ENCODE results near the gene GLIPR2. TPM values are rescaled to one million over a fixed set of nuclear protein-coding genes. Genes with fewer than 3 reads are reported as not detected.
A peak's percentile ranks its signal among the peaks of the same experiment; 100 is the strongest.

GLIPR2 gene
- total and polyA plus RNA-seq, 2 of the 13 experiments (the other 11 are each of a cell fraction or from before 2014, with no cell fraction given), result 0.08 to 0.42 TPM

DNA sequence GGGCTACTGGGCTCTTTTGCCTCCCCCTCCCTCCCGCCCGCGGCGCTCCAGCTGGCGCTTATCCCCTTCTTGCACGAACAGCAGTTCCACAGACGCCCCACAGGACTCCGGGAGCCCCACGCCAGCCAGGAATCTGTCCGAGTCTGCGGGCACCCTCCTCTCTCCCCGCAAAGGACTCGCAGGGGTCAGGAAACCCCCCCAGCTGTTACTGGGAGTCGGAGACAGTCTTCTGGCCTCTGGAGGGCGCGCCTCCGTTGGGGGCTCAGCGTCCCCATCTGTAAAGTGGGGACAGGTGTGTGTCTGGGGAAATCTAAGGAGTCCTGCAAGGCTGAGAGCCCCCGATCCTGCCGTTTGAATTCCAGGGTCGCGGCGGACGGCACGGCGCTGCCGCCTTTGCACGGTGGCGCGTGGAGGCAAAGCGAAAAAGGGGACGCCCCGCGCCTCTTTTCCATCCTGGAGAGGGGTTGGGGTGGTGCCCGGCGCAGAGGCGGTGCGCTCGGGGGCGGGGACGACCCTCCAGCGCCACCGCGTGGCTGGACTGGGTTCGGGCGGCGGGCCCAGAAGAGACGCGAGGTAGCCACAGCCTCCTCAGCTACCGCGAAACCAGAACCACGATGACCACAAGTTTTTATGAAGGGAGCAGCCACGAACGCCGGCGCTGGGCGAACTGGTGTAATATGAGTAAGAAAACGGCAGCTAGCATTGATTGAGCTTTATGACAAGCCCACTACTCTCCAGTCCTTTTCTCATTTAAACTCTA, 29.8 kb downstream of the GLIPR2 start (continued):
- TF ChIP-seq ZNF747 (CRISPR knock-in tag; IDR thresholded peaks at IDR 0.05; ENCODE audit: borderline replicate concordance) (peak; percentile 37; the same call in 1 of the 2 replicates), PHF21A (CRISPR knock-in tag; IDR thresholded peaks at IDR 0.05) (no peak), MXD4 (CRISPR knock-in tag; IDR thresholded peaks at IDR 0.05) (no peak), ZNF567 (CRISPR knock-in tag; IDR thresholded peaks at IDR 0.05; ENCODE audit: borderline replicate concordance) (0 out of 2 replicates have a peak, but pooled peaks have one; percentile 56), ZNF629 (CRISPR knock-in tag; conservative IDR thresholded peaks at IDR 0.05) (peak; percentile 96), PCBP1 (IDR thresholded peaks at IDR 0.05; ENCODE audit: borderline replicate concordance, low read depth, low read length) (no peak), POLR2A (IDR thresholded peaks at IDR 0.05; ENCODE audit: insufficient read depth in 1 of 2, low read depth in 2 of 2, low read length in 2 of 2) (no peak), ZNF354B (CRISPR knock-in tag; IDR thresholded peaks at IDR 0.05) (0 out of 2 replicates have a peak, but pooled peaks have one; percentile 22), TGIF2 (CRISPR knock-in tag; IDR thresholded peaks at IDR 0.05) (no peak), SP4 (CRISPR knock-in tag; IDR thresholded peaks at IDR 0.05) (no peak), MEIS1 (CRISPR knock-in tag; IDR thresholded peaks at IDR 0.05; ENCODE audit: borderline replicate concordance) (no peak), SETDB1 (CRISPR knock-in tag; IDR thresholded peaks at IDR 0.05; ENCODE audit: borderline replicate concordance) (no peak), SP1 (IDR thresholded peaks at IDR 0.05) (no peak), SP1 (CRISPR knock-in tag; IDR thresholded peaks at IDR 0.05) (0 out of 2 replicates have a peak, but pooled peaks have one; percentile 34), ZNF274 (CRISPR knock-in tag; IDR thresholded peaks at IDR 0.05) (0 out of 2 replicates have a peak, but pooled peaks have one; percentile 30), NFIC (IDR thresholded peaks at IDR 0.05; ENCODE audit: low read length) (no peak)
- TF ChIP-seq, protein P1, sequence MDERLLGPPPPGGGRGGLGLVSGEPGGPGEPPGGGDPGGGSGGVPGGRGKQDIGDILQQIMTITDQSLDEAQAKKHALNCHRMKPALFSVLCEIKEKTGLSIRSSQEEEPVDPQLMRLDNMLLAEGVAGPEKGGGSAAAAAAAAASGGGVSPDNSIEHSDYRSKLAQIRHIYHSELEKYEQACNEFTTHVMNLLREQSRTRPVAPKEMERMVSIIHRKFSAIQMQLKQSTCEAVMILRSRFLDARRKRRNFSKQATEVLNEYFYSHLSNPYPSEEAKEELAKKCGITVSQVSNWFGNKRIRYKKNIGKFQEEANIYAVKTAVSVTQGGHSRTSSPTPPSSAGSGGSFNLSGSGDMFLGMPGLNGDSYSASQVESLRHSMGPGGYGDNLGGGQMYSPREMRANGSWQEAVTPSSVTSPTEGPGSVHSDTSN (CRISPR knock-in tag; IDR thresholded peaks at IDR 0.05), result no peak
- TF ChIP-seq, protein P2, sequence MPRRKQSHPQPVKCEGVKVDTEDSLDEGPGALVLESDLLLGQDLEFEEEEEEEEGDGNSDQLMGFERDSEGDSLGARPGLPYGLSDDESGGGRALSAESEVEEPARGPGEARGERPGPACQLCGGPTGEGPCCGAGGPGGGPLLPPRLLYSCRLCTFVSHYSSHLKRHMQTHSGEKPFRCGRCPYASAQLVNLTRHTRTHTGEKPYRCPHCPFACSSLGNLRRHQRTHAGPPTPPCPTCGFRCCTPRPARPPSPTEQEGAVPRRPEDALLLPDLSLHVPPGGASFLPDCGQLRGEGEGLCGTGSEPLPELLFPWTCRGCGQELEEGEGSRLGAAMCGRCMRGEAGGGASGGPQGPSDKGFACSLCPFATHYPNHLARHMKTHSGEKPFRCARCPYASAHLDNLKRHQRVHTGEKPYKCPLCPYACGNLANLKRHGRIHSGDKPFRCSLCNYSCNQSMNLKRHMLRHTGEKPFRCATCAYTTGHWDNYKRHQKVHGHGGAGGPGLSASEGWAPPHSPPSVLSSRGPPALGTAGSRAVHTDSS (CRISPR knock-in tag; conservative IDR thresholded peaks at IDR 0.05), result no peak; the same call in 1 of the 2 replicates
- TF ChIP-seq, protein P3, sequence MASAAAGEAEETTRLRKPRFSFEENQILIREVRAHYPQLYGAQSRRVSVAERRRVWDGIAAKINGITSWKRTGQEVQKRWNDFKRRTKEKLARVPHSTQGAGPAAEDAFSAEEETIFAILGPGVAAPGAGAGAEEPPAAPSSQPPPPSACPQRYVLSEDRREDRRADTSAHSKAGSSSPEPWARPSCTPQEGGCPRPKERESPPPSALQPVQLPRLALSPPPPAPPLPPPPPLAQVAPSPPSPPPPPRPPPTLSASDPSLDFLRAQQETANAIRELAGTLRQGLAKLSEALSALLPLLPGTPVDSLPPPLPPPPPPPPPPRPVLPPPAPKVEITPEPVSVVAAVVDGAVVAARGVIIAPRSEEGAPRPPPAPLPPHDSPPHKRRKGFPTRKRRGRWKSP (CRISPR knock-in tag; IDR thresholded peaks at IDR 0.05), result 0 out of 2 replicates have a peak, but pooled peaks have one; percentile 38
- TF ChIP-seq, protein P4, sequence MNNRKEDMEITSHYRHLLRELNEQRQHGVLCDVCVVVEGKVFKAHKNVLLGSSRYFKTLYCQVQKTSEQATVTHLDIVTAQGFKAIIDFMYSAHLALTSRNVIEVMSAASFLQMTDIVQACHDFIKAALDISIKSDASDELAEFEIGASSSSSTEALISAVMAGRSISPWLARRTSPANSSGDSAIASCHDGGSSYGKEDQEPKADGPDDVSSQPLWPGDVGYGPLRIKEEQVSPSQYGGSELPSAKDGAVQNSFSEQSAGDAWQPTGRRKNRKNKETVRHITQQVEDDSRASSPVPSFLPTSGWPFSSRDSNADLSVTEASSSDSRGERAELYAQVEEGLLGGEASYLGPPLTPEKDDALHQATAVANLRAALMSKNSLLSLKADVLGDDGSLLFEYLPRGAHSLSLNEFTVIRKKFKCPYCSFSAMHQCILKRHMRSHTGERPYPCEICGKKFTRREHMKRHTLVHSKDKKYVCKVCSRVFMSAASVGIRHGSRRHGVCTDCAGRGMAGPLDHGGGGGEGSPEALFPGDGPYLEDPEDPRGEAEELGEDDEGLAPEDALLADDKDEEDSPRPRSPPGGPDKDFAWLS (CRISPR knock-in tag; IDR thresholded peaks at IDR 0.05; ENCODE audit: borderline replicate concordance), result no peak
- TF ChIP-seq, protein P5, sequence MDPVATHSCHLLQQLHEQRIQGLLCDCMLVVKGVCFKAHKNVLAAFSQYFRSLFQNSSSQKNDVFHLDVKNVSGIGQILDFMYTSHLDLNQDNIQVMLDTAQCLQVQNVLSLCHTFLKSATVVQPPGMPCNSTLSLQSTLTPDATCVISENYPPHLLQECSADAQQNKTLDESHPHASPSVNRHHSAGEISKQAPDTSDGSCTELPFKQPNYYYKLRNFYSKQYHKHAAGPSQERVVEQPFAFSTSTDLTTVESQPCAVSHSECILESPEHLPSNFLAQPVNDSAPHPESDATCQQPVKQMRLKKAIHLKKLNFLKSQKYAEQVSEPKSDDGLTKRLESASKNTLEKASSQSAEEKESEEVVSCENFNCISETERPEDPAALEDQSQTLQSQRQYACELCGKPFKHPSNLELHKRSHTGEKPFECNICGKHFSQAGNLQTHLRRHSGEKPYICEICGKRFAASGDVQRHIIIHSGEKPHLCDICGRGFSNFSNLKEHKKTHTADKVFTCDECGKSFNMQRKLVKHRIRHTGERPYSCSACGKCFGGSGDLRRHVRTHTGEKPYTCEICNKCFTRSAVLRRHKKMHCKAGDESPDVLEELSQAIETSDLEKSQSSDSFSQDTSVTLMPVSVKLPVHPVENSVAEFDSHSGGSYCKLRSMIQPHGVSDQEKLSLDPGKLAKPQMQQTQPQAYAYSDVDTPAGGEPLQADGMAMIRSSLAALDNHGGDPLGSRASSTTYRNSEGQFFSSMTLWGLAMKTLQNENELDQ (CRISPR knock-in tag; IDR thresholded peaks at IDR 0.05; ENCODE audit: borderline replicate concordance), result no peak
